Measurements from ENCODE around the gene PNPT1. TPM values are rescaled to one million over a fixed set of nuclear protein-coding genes. Genes with fewer than 3 reads are reported as not detected.

Gene PNPT1
- total and polyA plus RNA-seq, 2 of the 13 experiments (the other 11 are each of a cell fraction or from before 2014, with no cell fraction given), result 23.4 to 61.0 TPM

GRCh38 chr2:55609938-55610578 is 83.6 kb downstream of the PNPT1 start:
- peak; percentile 46 for ATAC-seq
- Histone ChIP-seq H3K27ac (ENCODE audit: extremely low read length, insufficient read depth, low read length) (peak overlapping the region; percentile 11), H3K79me2 (ENCODE audit: insufficient read depth, low read length) (peaks cover 57% of the 10 kb centered on the region), H3K36me3 (replicated peaks in 1 of 2; ENCODE audit: control insufficient read depth in 1 of 2, insufficient read depth in 2 of 2, low read length in 2 of 2) (peaks cover 2 to 33% of the 10 kb centered on the region in 2 experiments; a peak in 4 of 5 replicates), H2AFZ (ENCODE audit: low read length) (no peak overlapping the region), H3K4me1 (ENCODE audit: insufficient read depth, low read length) (peaks cover 37% of the 10 kb centered on the region), H3K9ac (ENCODE audit: insufficient read depth, low read depth, low read length) (peak overlapping the region; percentile 3; the same call in 1 of the 2 replicates), H3K4me2 (ENCODE audit: low read depth, low read length) (peak overlapping the region; percentile 52), H3K9me3 (ENCODE audit: low read length) (no peaks in the 10 kb centered on the region), H3K4me3 (replicated peaks in 1 of 3; ENCODE audit: insufficient read depth in 1 of 3, low read depth in 2 of 3, low read length in 3 of 3) (peak overlapping the region in 1 of 3 experiments; percentile 6; a peak in 1 of 6 replicates), H4K20me1 (ENCODE audit: insufficient read depth, low read length) (peaks cover 2% of the 10 kb centered on the region; the same call in 1 of the 2 replicates), H3K27me3 (ENCODE audit: control insufficient read depth in 1 of 2, insufficient read depth in 2 of 2, low read length in 2 of 2) (no peaks in the 10 kb centered on the region)
- peak; percentile 23 for DNase-seq (ENCODE audit: low spot score)
- in situ Hi-C loops (cut with HindIII; ENCODE audit: extremely low pct_ligation_motif_present, low pct_unique_long_range_greater_than_20kb) (no loop called here), intact Hi-C loops (cut with micrococcal nuclease; ENCODE audit: unreplicated experiment) (no loop called here)
- POLR2A ChIA-PET, result interaction anchor here (0.8 to 1.7 kb wide), 2 partner anchors 7 to 91 kb away, joined by 3 to 9 read pairs; partner anchors contain the start of genes CFAP36 and PPP4R3B
- TF ChIP-seq, protein P1, sequence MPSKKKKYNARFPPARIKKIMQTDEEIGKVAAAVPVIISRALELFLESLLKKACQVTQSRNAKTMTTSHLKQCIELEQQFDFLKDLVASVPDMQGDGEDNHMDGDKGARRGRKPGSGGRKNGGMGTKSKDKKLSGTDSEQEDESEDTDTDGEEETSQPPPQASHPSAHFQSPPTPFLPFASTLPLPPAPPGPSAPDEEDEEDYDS (CRISPR knock-in tag; IDR thresholded peaks at IDR 0.05), result no peak
- TF ChIP-seq NCOR1 (IDR thresholded peaks at IDR 0.05; ENCODE audit: borderline replicate concordance, low read length), result 0 out of 2 replicates have a peak, but pooled peaks have one; percentile 11
- TF ChIP-seq POLR2A (IDR thresholded peaks at IDR 0.05; ENCODE audit: insufficient read depth in 1 of 2, low read depth in 2 of 2, low read length in 2 of 2), result 0 out of 4 replicates have a peak, but pooled peaks of 1 of the 2 experiments have one; percentile 10
- 0 out of 2 replicates have a peak, but pooled peaks have one; percentile 50 for TF ChIP-seq MBD4 (IDR thresholded peaks at IDR 0.05; ENCODE audit: borderline replicate concordance, low read length)
- no peak for TF ChIP-seq ZNF703 (CRISPR knock-in tag; IDR thresholded peaks at IDR 0.05; ENCODE audit: borderline replicate concordance)
- CTCF ChIA-PET (ENCODE audit: low intra/inter-chr PET ratio, low total read pairs), result no interaction called here
- BruUV-seq (replicated peaks), result no TSS peak
- FAIRE-seq, result no peak
- WGBS (ENCODE audit: low lambda C conversion rate), result 22% methylated on average over 1 of the region's 1 CpG

DNA sequence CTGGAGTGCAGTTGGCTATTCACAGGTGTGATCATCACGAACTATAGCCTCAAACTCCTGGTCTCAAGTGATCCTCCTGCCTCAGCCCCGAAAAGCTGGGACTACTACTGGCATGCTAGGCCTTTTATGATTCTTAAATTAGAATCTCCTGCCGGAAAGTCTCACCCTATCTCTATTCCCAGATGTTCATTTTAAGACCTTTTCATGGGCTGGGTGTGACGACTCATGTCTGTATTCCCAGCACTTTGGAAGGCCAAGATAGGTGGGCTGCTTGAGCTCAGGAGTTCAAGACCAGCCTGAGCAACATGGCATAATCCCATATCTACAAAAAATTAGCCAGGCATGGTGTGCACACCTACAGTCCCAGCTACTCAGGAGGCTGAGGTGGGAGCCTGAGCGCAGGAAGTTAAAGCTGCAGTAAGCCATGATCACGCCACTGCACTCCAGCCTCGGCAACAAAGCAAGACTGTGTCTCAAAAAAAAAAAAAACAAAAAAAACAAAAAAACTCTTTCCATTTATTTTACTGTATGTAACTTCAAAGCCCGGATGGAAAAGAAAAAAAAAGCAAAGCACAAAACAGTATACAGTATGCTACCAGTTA is 84.3 kb downstream of the PNPT1 start:
- no peak for FAIRE-seq
- no TSS peak for BruUV-seq (replicated peaks)
- Histone ChIP-seq H4K20me1 (ENCODE audit: insufficient read depth, low read length) (no peaks in the 10 kb centered on the region), H2AFZ (ENCODE audit: low read length) (no peak overlapping the region), H3K4me3 (replicated peaks in 1 of 3; ENCODE audit: insufficient read depth in 1 of 3, low read depth in 2 of 3, low read length in 3 of 3) (no peak overlapping the region), H3K27me3 (ENCODE audit: control insufficient read depth in 1 of 2, insufficient read depth in 2 of 2, low read length in 2 of 2) (no peaks in the 10 kb centered on the region), H3K9me3 (ENCODE audit: low read length) (no peaks in the 10 kb centered on the region), H3K27ac (ENCODE audit: extremely low read length, insufficient read depth, low read length) (peak overlapping the region; percentile 11), H3K79me2 (ENCODE audit: insufficient read depth, low read length) (peaks cover 57% of the 10 kb centered on the region), H3K36me3 (replicated peaks in 1 of 2; ENCODE audit: control insufficient read depth in 1 of 2, insufficient read depth in 2 of 2, low read length in 2 of 2) (peaks cover 4 to 33% of the 10 kb centered on the region in 2 experiments), H3K9ac (ENCODE audit: insufficient read depth, low read depth, low read length) (no peak overlapping the region), H3K4me2 (ENCODE audit: low read depth, low read length) (0 out of 2 replicates have a peak overlapping the region, but pooled peaks have one; percentile 52), H3K4me1 (ENCODE audit: insufficient read depth, low read length) (peaks cover 35% of the 10 kb centered on the region)
- DNase-seq (ENCODE audit: low spot score), result no peak
- ChIA-PET CTCF (ENCODE audit: low intra/inter-chr PET ratio, low total read pairs) (no interaction called here), POLR2A (interaction anchor here (0.8 to 1.7 kb wide), 3 partner anchors 8 to 90 kb away, joined by 3 to 9 read pairs (median 3); partner anchors contain the start of genes CFAP36 and PPP4R3B)
- TF ChIP-seq, protein P2, sequence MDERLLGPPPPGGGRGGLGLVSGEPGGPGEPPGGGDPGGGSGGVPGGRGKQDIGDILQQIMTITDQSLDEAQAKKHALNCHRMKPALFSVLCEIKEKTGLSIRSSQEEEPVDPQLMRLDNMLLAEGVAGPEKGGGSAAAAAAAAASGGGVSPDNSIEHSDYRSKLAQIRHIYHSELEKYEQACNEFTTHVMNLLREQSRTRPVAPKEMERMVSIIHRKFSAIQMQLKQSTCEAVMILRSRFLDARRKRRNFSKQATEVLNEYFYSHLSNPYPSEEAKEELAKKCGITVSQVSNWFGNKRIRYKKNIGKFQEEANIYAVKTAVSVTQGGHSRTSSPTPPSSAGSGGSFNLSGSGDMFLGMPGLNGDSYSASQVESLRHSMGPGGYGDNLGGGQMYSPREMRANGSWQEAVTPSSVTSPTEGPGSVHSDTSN (CRISPR knock-in tag; IDR thresholded peaks at IDR 0.05), result no peak
- no peak for TF ChIP-seq ZNF781 (CRISPR knock-in tag; IDR thresholded peaks at IDR 0.05; ENCODE audit: borderline replicate concordance, not compliant biosample characterization)
- TF ChIP-seq ZNF33A (CRISPR knock-in tag; IDR thresholded peaks at IDR 0.05; ENCODE audit: borderline replicate concordance), result no peak
- 0 out of 2 replicates have a peak, but pooled peaks have one; percentile 27 for TF ChIP-seq E2F1 (CRISPR knock-in tag; IDR thresholded peaks at IDR 0.05)
- no peak for TF ChIP-seq FOXK2 (IDR thresholded peaks at IDR 0.05)
- in situ Hi-C loops (cut with HindIII; ENCODE audit: extremely low pct_ligation_motif_present, low pct_unique_long_range_greater_than_20kb), result no loop called here
- no peak; the same call in 2 of the 3 replicates for ATAC-seq
- intact Hi-C loops (cut with micrococcal nuclease; ENCODE audit: unreplicated experiment), result no loop called here
- WGBS (ENCODE audit: low lambda C conversion rate), result 85% methylated on average over 8 of the region's 8 CpGs
